SK-MEL-5 (cell line): ENCODE results near the gene PRDM12. TPM values are rescaled to one million over a fixed set of nuclear protein-coding genes. Genes with fewer than 3 reads are reported as not detected.
A peak's percentile ranks its signal among the peaks of the same experiment; 100 is the strongest.
"Not testable (repeated sequence)": the region's sequence is repeated elsewhere in the genome, so short reads cannot be mapped to it uniquely, and the experiment has no call there.

Experiments used
- DNase-seq: peaks from one replicate; pipeline ENCODE4 v3.0.0-alpha.2; 2016; ENCODE audit warnings: low read depth, low spot score
- in situ Hi-C: cut with HindIII; loops from 2 replicates; pipeline ENCODE4 v1.10.0; 2016; ENCODE audit warnings: low sequenced_read_pairs, high pct_unique_total_duplicates, low pct_unique_long_range_greater_than_20kb
- total RNA-seq: library from RNA; depleted of rRNA; stranded (reverse); fragments of >200 nt; shearing (Covaris generic); gene quantifications from 2 replicates; pipeline ENCODE4 v1.2.3, GENCODE V29; 2014

The PRDM12 gene
- total RNA-seq, 1 experiment from 2014 or later, result not detected

GRCh38 chr9:130680836-130681768 is 16.7 kb downstream of the PRDM12 start:
- peak; percentile 83 for DNase-seq
- in situ Hi-C loops, result no loop called here

GRCh38 chr9:130681769-130682420 is 17.5 kb downstream of the PRDM12 start:
- DNase-seq, result no peak
- in situ Hi-C loops, result no loop called here

GRCh38 chr9:130682421-130683121 is 18.2 kb downstream of the PRDM12 start:
- DNase-seq, result peak; percentile 84
- in situ Hi-C loops, result no loop called here

- in situ Hi-C loops, result no loop called here
- no peak for DNase-seq
Observed at GRCh38 chr9:130685104-130685503, 20.7 kb downstream of the PRDM12 start.

- DNase-seq, in situ Hi-C loops: not testable (repeated sequence)
Observed at GRCh38 chr9:130685945-130686344, 21.6 kb downstream of the PRDM12 start.

GRCh38 chr9:130687615-130688014 is 23.2 kb downstream of the PRDM12 start:
- in situ Hi-C loops, result no loop called here
- DNase-seq, result no peak

- DNase-seq, result no peak
- in situ Hi-C loops, result no loop called here
Observed at GRCh38 chr9:130688072-130688471, 23.7 kb downstream of the PRDM12 start.

GRCh38 chr9:130689572-130689936 is 25.2 kb downstream of the PRDM12 start:
- in situ Hi-C loops, result no loop called here
- DNase-seq, result no peak

- in situ Hi-C loops, result no loop called here
- DNase-seq, result peak; percentile 67
Observed at GRCh38 chr9:130689937-130690700, 25.7 kb downstream of the PRDM12 start.

GRCh38 chr9:130692321-130692720 is 27.9 kb downstream of the PRDM12 start:
- no peak for DNase-seq
- in situ Hi-C loops, result no loop called here

- in situ Hi-C loops, result no loop called here
- DNase-seq, result no peak
Observed at GRCh38 chr9:130693101-130693425, 28.7 kb downstream of the PRDM12 start.

GRCh38 chr9:130693426-130694191 is 29.2 kb downstream of the PRDM12 start, which contains the start of gene EXOSC2:
EXOSC2 (plus strand) TSS chr9:130693780; CDS start chr9:130693792, 12 bp downstream.
- DNase-seq, result peak; percentile 99
- in situ Hi-C loops, result no loop called here

- in situ Hi-C loops, result no loop called here
- no peak for DNase-seq
Observed at GRCh38 chr9:130694205-130694604, 29.8 kb downstream of the PRDM12 start.

GRCh38 chr9:130696139-130696650 is 31.8 kb downstream of the PRDM12 start:
- in situ Hi-C loops, result no loop called here
- DNase-seq, result no peak

GRCh38 chr9:130696996-130697395 is 32.6 kb downstream of the PRDM12 start:
- no peak for DNase-seq
- in situ Hi-C loops, result no loop called here

- in situ Hi-C loops, result no loop called here
Observed at GRCh38 chr9:130698514-130698913, 34.1 kb downstream of the PRDM12 start.

GRCh38 chr9:130699047-130699446 is 34.7 kb downstream of the PRDM12 start:
- in situ Hi-C loops, result no loop called here
- no peak for DNase-seq

More at GRCh38 chr9:130698514-130698913, 34.1 kb downstream of the PRDM12 start:
- no peak for DNase-seq
